AG09319 (cell line): ENCODE data around the gene BARHL1.
A peak's percentile ranks its signal among the peaks of the same experiment; 100 is the strongest.

Source experiments
- DNase-seq: peaks from one replicate; pipeline ENCODE4 v3.0.0-alpha.2; 2010; ENCODE audit warnings: low read depth; ENCODE audit errors: extremely low read depth
- CTCF ChIP-seq: IDR thresholded peaks from 2 replicates; pipeline ENCODE4 v1.5.1; 2011; ENCODE audit warnings: low read depth, mild to moderate bottlenecking, inconsistent platforms, low read length, moderate library complexity

The BARHL1 gene

DNA sequence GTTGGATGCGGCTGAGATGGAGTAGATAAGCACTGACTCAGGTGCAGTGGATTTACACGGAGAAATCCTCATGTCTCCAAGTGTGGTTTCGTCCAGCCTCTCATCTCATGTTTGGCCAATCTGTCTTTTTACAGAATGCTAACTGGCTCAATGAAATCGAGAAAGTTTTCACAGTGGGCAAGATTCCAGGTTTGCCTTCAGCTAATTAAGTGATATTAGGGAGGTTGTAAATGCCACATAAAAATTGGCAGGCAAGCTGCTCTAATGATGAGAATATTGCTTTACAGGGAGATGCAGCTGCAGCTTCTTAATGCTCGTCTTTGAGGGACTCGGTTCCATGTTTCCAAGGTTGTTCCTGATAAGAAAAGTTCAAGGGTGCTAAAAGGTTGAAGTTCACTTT is 23.7 kb downstream of the BARHL1 start:
- no peak for DNase-seq
- no peak for TF ChIP-seq CTCF

GRCh38 chr9:132609184-132609583 is 26.8 kb downstream of the BARHL1 start:
- DNase-seq, result no peak
- no peak for TF ChIP-seq CTCF

- DNase-seq, result peak; percentile 44
- TF ChIP-seq CTCF, result no peak
Measured at GRCh38 chr9:132609829-132610228, 27.4 kb downstream of the BARHL1 start.

DNA sequence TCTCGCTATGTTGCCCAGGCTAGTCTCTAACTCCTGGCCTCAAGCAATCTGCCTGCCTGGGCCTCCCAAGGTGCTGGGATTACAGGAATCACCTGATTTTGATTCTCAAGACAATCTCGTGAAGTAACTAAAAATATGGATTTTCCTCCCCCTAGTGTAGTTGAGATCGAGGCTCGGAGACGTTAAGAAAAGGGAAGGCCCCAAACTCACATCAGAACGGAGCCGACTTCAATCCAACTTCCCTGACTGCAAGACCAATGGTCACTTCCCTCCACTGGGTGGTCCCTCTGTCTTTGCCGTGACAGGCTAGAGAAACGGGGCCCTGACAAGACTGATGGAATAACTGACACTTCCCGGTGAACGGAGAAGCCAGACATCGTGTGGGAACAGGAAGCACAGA is 28.3 kb downstream of the BARHL1 start:
- no peak for TF ChIP-seq CTCF
- DNase-seq, result no peak

DNA sequence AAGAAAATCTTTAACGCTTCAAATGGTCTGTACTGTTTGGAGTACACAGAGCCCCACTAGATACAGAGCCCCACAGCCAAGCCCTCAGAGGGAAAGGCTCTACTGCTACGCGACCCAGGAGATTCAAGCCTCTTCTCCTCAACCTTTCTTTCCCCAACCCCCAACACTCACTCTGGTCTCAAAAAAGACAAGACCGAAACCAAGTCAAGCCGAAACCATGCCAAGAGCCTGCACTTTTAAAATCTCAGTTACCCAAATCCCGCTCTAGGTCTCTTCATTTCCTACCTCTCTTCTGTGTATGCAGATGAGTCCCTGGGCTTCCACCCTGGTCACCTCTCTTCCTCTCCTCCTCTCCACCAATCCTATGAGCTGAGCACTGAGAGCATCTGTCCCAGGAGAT is 31.9 kb downstream of the BARHL1 start:
- no peak for DNase-seq
- TF ChIP-seq CTCF, result no peak

DNA sequence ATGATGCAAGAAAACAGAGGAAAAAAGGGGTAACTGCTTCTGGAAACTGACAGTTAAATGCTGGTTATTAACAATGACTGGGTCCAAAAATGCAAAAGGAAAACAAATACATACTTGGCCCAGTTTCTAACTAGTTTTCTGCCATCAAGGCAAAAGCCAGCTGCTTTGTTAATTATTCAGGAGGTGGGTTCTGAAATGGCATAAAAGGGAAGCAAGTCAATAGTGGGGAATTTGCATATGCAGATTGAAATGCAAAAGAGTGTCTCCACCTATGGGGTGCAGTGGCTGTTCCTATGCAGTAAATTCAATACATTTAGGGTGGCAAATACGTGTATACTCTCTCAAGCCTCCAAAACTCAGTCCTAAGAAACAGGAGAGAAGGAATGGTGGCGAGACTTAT is 33.4 kb downstream of the BARHL1 start:
- DNase-seq, result no peak
- TF ChIP-seq CTCF, result no peak

DNA sequence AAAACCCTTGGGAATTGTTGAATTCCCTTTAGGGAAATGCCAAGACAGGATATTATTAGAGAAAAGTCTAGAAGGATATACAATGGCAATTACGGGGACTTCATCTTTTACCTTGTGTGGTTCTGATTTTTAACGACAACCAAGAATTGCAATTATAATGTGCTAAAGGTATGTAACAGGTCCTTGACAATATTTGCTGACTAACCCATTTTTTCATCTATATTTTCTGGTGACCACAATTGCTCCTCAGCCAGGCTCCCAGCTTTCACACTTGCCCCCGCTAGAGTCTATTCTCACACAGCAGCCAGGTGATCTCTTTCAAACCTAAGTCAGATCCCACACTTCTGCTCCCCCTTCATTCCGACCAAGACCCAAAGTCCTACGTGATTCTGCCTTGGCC is 34.3 kb downstream of the BARHL1 start:
- no peak for TF ChIP-seq CTCF
- no peak for DNase-seq

DNA sequence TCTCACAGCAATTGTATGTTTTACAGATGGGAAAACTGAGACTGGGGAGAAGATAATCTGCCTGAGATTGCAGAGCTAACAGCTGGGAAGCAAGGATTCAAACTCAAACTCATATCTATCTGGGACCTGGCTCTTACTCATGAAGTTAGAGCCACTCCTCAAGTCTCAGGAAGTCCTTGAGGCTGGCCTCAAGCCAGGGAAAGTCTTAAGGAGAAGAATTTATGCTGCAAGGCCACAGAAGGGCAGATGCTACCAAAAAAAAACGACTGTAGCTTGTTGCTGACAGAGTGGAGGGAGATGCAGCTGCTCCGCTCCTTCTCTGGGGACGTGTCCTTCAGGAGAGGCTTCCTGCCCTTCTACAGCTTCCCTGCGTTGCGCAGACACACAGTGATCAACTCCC is 39.8 kb downstream of the BARHL1 start:
- no peak for TF ChIP-seq CTCF
- no peak for DNase-seq
